A549 (cell line): ENCODE data around the gene VWA8. TPM values are rescaled to one million over a fixed set of nuclear protein-coding genes. Genes with fewer than 3 reads are reported as not detected.
A peak's percentile ranks its signal among the peaks of the same experiment; 100 is the strongest.

ENCODE experiments used
- ATOH8 ChIP-seq: fragments of 250-450 bp; sonication (Bioruptor Pico); IDR thresholded peaks from 2 replicates; pipeline ENCODE4 v1.5.0; 2020; ENCODE audit warnings: low read depth, mild to moderate bottlenecking, moderate library complexity
- BHLHE40 ChIP-seq: IDR thresholded peaks from 2 replicates; pipeline ENCODE4 v1.6.1; 2012; ENCODE audit warnings: low read depth, low read length, inconsistent platforms
- CBX2 ChIP-seq: fragments of 200-600 bp; sonication (generic); IDR thresholded peaks from 2 replicates; pipeline ENCODE4 v1.6.1; 2016; ENCODE audit warnings: low read depth, mild to moderate bottlenecking, borderline replicate concordance
- CBX8 ChIP-seq: fragments of 200-600 bp; sonication (generic); IDR thresholded peaks from 2 replicates; pipeline ENCODE4 v1.6.1; 2016
- CHD2 ChIP-seq: fragments of 150-350 bp; IDR thresholded peaks from 2 replicates; pipeline ENCODE4 v1.6.1; 2014; ENCODE audit warnings: low read length; ENCODE audit not compliant: partially characterized antibody
- CTCF ChIP-seq: fragments of >200 bp; sonication (Bioruptor Twin); formaldehyde crosslinking; IDR thresholded peaks from 3 replicates; pipeline ENCODE4 v1.5.1; 2016
- E2F6 ChIP-seq: IDR thresholded peaks from 2 replicates; pipeline ENCODE4 v1.6.1; 2012; ENCODE audit warnings: low read depth, borderline replicate concordance
- EHMT2 ChIP-seq: fragments of 200-600 bp; sonication (generic); IDR thresholded peaks from 2 replicates; pipeline ENCODE4 v1.6.1; 2016; ENCODE audit warnings: antibody characterized with exemption, low read depth, mild to moderate bottlenecking, moderate library complexity
- EP300 ChIP-seq, 2 experiments: fragments of >200 bp; sonication (Bioruptor Twin); formaldehyde crosslinking; IDR thresholded peaks; 2 replicates in 1 of 2; 3 replicates in 1 of 2; pipeline ENCODE4 v1.6.1; 2016 to 2017
- ESRRA ChIP-seq: fragments of 150-350 bp; IDR thresholded peaks from 2 replicates; pipeline ENCODE4 v1.6.1; 2014; ENCODE audit warnings: mild to moderate bottlenecking, low read length, borderline replicate concordance
- FOSB ChIP-seq: fragments of 250-450 bp; sonication (Bioruptor Pico); IDR thresholded peaks from 2 replicates; pipeline ENCODE4 v1.5.0; 2020; ENCODE audit warnings: mild to moderate bottlenecking, moderate library complexity
- FOSL2 ChIP-seq, 2 experiments: fragments of 450-650 bp in 1 of 2; fragments of >200 bp in 1 of 2; sonication (Bioruptor Twin) in 1 of 2; formaldehyde crosslinking; IDR thresholded peaks; 2 replicates each; pipeline versions ENCODE4 v1.5.0 to v1.6.1; 2016 to 2020; ENCODE audit warnings: mild to moderate bottlenecking in 1 of 2, moderate library complexity in 1 of 2
- HMGXB4 ChIP-seq: fragments of 250-450 bp; sonication (Bioruptor Pico); IDR thresholded peaks from 2 replicates; pipeline ENCODE4 v1.5.0; 2021; ENCODE audit warnings: mild to moderate bottlenecking, moderate library complexity, borderline replicate concordance
- HOXB5 ChIP-seq: fragments of 250-450 bp; sonication (Bioruptor Pico); IDR thresholded peaks from 2 replicates; pipeline ENCODE4 v1.5.0; 2020; ENCODE audit warnings: mild to moderate bottlenecking, moderate library complexity
- KDM1A ChIP-seq: fragments of 200-600 bp; sonication (generic); IDR thresholded peaks from 2 replicates; pipeline ENCODE4 v1.6.1; 2016; ENCODE audit warnings: low read depth, mild to moderate bottlenecking
- KDM5A ChIP-seq: fragments of 200-600 bp; sonication (generic); IDR thresholded peaks from 2 replicates; pipeline ENCODE4 v1.6.1; 2016; ENCODE audit warnings: antibody characterized with exemption, mild to moderate bottlenecking
- MAFK ChIP-seq: fragments of 450-650 bp; IDR thresholded peaks from 2 replicates; pipeline ENCODE4 v1.6.1; 2014; ENCODE audit not compliant: partially characterized antibody
- MAZ ChIP-seq: fragments of 150-350 bp; IDR thresholded peaks from 2 replicates; pipeline ENCODE4 v1.6.1; 2014; ENCODE audit warnings: antibody characterized with exemption, low read depth, low read length, borderline replicate concordance
- MYC ChIP-seq: IDR thresholded peaks from 2 replicates; pipeline ENCODE4 v1.6.1; 2012; ENCODE audit warnings: mild to moderate bottlenecking, inconsistent platforms, low read length, improper control_type of control experiment, borderline replicate concordance
- NR3C1 ChIP-seq: fragments of >200 bp; sonication (Bioruptor Twin); formaldehyde crosslinking; IDR thresholded peaks from 3 replicates; pipeline ENCODE4 v1.6.1; 2017
- PBX3 ChIP-seq: IDR thresholded peaks from 2 replicates; pipeline ENCODE4 v1.6.1; 2012
- RARB ChIP-seq: fragments of 250-450 bp; sonication (Bioruptor Pico); IDR thresholded peaks from 2 replicates; pipeline ENCODE4 v1.8.0; 2021; ENCODE audit warnings: mild to moderate bottlenecking, moderate library complexity
- RNF2 ChIP-seq: fragments of 200-600 bp; sonication (generic); IDR thresholded peaks from 2 replicates; pipeline ENCODE4 v1.6.1; 2016; ENCODE audit warnings: low read depth, mild to moderate bottlenecking, antibody characterized with exemption, moderate library complexity, borderline replicate concordance
- SREBF2 ChIP-seq: fragments of 450-650 bp; IDR thresholded peaks from 2 replicates; pipeline ENCODE4 v1.6.1; 2014; ENCODE audit warnings: mild to moderate bottlenecking, moderate library complexity
- ZFP36 ChIP-seq: fragments of 450-650 bp; IDR thresholded peaks from 2 replicates; pipeline ENCODE4 v1.6.1; 2014; ENCODE audit warnings: borderline replicate concordance; ENCODE audit not compliant: partially characterized antibody
- polyA plus RNA-seq, 4 experiments: library from polyadenylated mRNA; depleted of rRNA in 3 of 4; stranded (reverse); fragments of >200 nt; fragmentation: RNase III in 1 of 4; extraction: RNeasy Plus Mini Kit Qiagen cat#74134 plus additional on column Dnase treatment in 1 of 4; gene quantifications; 2 replicates in 3 of 4; 3 replicates in 1 of 4; pipeline ENCODE4 v1.2.3, GENCODE V29; 2011 to 2017

VWA8 gene
- polyA plus RNA-seq, 2 of the 4 experiments (the other 2 are of a cell fraction): 6.4 to 15.3 TPM

GRCh38 chr13:41694545-41695301 is 266.2 kb downstream of the VWA8 start (continued):
- TF ChIP-seq PBX3 (no peak), KDM5A (no peak), EHMT2 (no peak), MAZ (no peak), RNF2 (no peak), ESRRA (no peak), CBX8 (no peak), FOSL2 (IDR thresholded peaks at IDR 0.05) (peak; percentile 54), FOSL2 (CRISPR knock-in tag; IDR thresholded peaks at IDR 0.05) (peak; percentile 90), HOXB5 (CRISPR knock-in tag) (no peak), ATOH8 (CRISPR knock-in tag) (no peak), CBX2 (no peak), BHLHE40 (no peak), RARB (CRISPR knock-in tag) (0 out of 2 replicates have a peak, but pooled peaks have one; percentile 74), EP300 (IDR thresholded peaks at IDR 0.05) (peak; percentile 81 to 86; a peak in 4 of 5 replicates), ZFP36 (no peak), FOSB (no peak), SREBF2 (no peak), MAFK (no peak), CHD2 (peak; percentile 25), E2F6 (no peak), HMGXB4 (no peak), MYC (no peak), CTCF (no peak), NR3C1 (no peak), KDM1A (no peak)
